ENCODE data around the gene P2RX4.

GRCh38 chr12:121172145-121172544 is 37.8 kb upstream of the P2RX4 start:
- no peak for TF ChIP-seq TAF1 (IDR thresholded peaks at IDR 0.05; ENCODE audit: low read depth, low read length)
- TF ChIP-seq EP300 (IDR thresholded peaks at IDR 0.05; ENCODE audit: borderline replicate concordance in 1 of 2, low read depth in 2 of 2, low read length in 2 of 2) = no peak
- TF ChIP-seq YY1 (IDR thresholded peaks at IDR 0.05; ENCODE audit: low read depth, low read length) = no peak
- TF ChIP-seq NANOG (IDR thresholded peaks at IDR 0.05; ENCODE audit: insufficient read depth, low read depth, low read length, poor library complexity, severe bottlenecking) = no peak
- TF ChIP-seq USF2 (IDR thresholded peaks at IDR 0.05; ENCODE audit: low read length) = no peak
- TF ChIP-seq EGR1 (IDR thresholded peaks at IDR 0.05; ENCODE audit: borderline replicate concordance, low read depth, low read length) = no peak
- TF ChIP-seq RAD21 (IDR thresholded peaks at IDR 0.05 in 1 of 2, conservative IDR thresholded peaks at IDR 0.05 in 1 of 2; ENCODE audit: low read depth in 2 of 2, low read length in 2 of 2) = no peak
- TF ChIP-seq HDAC6 (IDR thresholded peaks at IDR 0.05; ENCODE audit: low read depth, low read length) = no peak
